ENCODE measurements around the gene KBTBD4.

The KBTBD4 gene

DNA sequence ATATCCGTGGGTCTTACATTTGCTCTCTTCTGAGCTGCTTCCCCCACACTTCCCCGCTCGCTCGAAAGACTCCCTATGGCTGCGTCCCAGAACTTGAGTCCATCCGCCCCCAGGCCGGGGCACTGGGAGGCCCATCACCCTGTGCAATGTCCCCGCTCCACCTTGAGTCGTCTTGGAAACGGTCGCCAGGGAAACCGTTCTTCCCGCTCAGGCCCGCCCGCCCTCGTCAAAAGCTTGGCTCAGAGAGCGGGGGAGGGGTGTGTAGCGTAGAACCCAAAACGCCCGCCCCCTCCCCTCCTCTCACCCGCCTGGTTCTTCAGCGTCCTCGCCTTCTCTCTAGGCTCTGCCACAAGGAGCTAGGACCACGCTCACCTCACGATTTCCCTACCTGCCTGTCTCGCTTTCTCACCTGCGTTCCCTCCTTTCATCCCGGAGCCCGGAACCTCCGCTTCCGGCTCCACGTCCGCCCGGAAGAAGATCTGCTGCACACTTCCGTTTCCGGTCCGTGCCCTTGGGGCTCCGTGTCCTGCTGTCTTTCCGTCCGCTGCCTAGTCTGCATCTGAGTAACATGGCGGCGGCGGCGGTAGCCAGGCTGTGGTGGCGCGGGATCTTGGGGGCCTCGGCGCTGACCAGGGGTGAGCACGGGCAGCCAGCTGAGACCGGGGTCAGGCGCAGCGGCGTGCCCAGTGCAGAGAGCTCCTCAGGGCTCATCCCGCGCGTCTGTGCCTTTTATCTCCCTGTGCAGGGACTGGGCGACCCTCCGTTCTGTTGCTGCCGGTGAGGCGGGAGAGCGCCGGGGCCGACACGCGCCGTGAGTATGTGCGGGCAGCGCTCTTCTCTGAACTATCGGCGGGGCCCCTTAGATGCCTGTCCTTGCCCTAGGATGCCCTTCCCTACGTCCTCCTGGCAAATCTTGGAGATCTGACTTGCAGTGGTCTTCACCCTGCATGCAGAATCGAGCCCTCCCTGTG is at the start of gene KBTBD4, which contains the start of gene NDUFS3:
KBTBD4 (minus strand) TSS at position 447 of the 971 bp plus-strand sequence; CDS start at position 428, 19 bp downstream.
NDUFS3 (plus strand) TSS at position 551 of the 971 bp plus-strand sequence; CDS start at position 569, 18 bp downstream.
- peak; percentile 95 for DNase-seq (ENCODE audit: low spot score)

DNA sequence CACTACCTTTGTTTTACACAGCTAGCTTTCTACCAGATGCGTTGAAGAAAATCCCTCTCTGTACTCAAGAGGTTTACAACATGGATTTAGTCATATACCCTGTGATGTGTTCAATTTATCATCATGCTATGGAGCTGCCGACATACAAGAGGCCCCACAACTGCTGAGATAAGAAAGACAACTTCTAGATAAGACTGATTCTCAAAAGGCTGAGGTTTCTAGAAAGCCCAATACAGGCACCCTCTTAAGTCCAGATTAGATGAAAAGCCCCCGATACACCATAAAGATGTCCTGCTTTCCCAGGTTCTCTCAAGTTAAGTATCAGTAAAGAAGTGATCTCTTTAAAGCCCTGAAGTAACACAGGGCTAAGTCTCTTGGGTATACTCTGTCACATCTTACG is 49.3 kb upstream of the KBTBD4 start:
- no peak for DNase-seq (ENCODE audit: low spot score)

DNA sequence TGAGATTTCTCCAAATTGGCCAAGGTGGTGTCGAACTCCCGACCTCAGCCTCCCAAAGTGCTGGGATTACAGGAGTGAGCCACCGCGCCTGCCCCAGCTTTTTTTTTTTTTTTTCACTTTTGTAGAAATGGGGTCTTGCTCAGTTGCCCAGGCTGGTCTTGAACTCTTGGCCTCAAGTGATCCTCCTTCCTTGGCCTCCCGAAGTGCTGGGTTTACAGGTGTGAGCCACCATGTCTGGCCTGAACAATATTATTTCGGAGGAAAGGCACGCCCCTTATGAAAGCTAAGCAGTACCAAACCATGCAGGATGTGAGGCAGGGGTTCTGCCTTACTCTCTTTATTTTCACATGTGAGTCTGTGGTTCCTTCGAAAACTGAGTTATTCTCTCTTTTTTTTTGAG is 47.5 kb upstream of the KBTBD4 start:
- no peak for DNase-seq (ENCODE audit: low spot score)

DNA sequence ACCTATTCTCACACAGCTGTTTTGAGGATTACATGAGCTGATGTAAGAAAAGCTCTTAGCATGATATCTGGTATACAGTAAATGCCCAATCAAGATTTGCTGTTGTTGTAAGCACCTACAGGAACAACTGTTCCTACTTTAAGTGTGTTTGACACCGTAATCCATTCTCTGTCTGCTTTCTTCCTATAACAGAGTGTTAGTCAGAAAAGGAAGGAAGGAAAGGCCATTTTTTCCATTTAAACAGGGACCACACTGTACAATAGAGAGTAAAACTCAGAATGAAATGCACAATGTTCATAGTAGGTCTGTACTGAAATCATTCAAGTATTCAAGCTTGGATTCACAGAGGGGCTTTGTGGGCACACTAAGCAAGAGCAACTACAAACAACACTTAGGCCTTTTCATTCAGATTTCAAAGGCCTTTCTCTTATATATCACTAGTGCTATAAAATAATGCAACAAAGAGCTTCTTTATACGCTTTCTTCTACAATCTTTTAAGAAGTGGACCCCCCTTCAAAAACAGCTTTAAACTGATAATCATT is 42.1 kb upstream of the KBTBD4 start:
- peak; percentile 75 for DNase-seq (ENCODE audit: low spot score)

DNA sequence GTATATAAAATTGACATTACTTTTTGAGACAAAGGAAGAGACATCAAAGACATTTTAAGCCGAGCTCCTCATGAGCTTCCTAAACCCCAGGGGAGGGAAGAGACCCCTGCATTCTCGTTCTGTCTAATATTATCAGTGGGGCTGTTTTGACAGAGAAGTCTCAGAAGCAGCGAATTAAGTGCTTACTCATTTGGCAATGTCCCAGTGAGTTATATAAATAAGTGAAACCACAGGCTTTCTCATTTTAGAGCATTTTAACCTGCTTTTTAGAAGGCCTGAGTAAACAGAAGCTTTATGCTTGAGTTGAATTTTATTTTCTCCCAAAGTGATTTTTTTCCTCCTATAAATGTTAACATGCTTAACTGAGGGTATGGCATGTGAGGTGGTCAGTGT is 38.6 kb upstream of the KBTBD4 start:
- DNase-seq (ENCODE audit: low spot score): no peak

DNA sequence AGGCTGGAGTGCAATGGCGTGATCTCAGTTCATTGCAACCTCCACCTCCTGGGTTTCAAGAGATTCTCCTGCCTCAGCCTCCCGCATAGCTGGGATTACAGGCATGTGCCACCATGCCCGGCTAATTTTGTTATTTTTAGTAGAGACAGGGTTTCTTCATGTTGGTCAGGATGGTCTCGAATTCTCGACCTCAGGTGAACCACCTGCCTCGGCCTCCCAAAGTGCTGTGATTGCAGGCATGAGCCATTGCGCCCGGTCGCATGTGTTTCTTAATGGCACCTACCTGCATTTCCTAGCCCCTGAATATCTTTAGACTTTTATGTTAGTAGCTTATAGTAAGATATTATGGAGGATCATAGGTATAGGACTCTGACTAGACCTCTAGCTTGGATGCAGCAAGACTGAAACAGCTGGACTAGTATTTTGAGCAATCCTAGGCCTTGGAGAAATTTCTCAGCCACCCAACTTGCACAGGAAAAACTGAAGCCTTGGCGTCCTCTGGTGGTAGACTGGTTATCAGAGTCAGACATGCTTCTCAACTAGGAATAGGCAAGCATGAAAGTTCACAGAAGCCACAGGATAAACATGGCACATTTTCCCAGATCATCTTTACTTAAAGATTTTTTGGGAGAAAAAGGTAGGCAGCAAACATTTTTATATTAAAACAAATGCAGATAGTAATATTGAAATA is 38.1 kb upstream of the KBTBD4 start:
- DNase-seq (ENCODE audit: low spot score): peak; percentile 61

DNA sequence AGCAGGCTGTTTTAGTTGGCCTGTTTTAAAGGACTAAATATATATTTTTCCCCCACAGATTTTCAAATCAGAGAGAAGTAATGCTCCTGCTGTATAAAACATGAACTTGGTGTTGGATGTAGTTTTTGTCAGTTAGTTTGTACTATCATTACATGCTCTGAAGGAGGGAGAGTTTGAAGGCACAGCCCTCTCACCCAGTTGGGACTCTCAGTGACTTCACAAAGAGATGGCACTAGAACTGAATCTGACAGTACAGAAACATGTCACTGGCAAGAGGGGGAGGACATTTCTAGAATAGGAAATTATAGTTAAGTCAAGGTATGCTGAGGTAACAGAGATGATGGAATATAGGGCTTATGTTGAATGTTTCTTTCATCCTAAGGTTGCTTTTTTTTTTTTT is 36.5 kb upstream of the KBTBD4 start:
- DNase-seq (ENCODE audit: low spot score): no peak

DNA sequence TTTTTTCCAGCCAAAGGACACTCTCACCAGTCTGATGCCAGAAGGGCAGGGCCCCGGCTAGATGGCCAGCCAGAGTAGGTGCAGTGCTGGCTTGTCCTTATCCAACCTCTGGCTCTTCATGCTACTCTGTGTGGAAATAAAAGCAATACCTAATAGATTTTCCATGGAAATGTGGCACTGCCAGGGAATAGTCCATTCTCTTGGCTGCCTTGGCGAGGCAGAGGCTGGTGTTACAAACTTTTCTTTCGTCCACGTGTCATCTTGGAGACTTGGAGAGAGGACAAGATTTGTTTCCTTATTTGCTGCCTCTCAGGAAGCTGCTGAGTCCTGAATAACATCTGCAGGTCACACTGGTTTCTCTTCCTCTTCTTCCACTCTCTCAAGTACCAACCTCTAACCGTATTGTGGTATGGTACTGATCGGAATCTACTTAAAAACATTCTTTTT is 32.6 kb upstream of the KBTBD4 start:
- no peak for DNase-seq (ENCODE audit: low spot score)

DNA sequence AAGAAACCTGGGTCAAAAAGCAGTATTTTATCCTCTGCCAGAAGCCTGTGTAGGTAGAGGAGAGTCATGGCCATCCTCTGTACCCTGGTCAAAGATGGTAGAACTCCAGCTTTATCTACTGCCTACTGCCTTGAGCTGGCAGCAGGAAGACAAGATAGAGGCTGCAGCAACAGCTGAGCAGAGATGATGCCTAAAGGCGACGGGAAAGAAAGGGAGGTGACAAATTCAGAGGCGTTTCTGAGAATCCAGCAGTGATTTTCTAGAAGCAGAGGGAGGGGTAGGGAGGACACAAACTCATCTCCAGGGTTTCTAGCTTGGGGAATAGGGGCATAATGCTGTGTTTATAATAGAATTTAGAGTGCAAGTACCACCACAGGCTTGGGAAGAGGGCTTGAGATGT is 30.9 kb upstream of the KBTBD4 start:
- no peak for DNase-seq (ENCODE audit: low spot score)

DNA sequence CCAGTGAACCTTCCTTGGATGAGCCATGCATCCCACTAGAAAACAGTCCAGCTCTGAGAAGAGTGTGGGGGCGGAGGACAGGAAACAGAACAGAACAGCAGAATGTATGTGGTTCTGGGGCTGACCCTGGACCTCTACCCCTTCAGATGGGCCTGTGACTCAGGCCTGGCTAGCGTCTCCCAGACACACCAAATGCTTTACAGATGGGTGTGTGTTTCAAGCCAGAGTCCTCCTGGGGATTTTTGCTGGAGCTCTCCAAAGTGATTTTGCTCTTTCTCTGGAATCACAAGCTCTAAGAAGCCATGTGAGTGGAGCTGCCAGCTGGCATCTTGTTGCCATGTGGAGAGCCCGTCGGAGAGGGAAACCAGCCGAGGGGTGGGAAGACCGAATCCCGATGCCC is 28.6 kb upstream of the KBTBD4 start:
- peak; percentile 75 for DNase-seq (ENCODE audit: low spot score)

DNA sequence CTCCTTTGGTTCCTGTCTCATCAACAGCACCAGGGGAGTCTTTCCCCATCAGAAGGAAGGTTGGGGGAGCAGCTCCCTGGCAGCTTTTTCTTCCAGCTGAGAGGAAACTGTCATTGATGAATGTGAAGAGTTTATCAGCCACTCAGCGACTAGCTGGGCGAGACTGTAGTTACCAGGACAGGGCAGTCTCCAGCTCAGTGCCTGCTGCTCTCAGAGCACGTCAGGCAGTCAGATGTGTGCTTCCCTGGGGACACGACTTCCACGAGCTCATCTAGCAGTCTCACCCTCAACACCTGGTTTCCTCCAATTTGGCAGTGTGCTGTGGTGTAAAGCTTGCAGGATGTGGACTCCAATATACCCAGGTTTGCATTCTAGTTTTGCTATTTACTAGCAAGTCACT is 28.0 kb upstream of the KBTBD4 start:
- no peak for DNase-seq (ENCODE audit: low spot score)

DNA sequence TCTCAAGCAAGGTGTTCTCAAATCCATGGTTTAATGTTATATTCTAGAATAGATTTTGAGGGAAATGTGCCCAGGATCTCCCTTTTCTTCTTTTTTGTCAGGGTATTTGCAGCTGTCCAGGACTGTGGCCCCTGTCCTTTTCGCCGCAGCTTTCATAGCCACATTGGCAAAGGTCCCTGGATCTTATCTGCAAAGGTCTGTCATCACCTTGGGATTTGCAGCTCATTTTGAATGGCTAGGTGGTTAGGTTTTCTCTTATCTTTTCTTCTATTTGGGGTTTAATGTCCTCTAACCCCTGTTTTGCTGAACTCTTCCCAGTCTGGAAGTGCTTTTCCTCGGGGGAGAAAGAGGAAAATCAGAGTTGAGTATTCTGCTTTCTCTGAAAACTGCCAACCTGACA is 27.2 kb upstream of the KBTBD4 start:
- no peak for DNase-seq (ENCODE audit: low spot score)

DNA sequence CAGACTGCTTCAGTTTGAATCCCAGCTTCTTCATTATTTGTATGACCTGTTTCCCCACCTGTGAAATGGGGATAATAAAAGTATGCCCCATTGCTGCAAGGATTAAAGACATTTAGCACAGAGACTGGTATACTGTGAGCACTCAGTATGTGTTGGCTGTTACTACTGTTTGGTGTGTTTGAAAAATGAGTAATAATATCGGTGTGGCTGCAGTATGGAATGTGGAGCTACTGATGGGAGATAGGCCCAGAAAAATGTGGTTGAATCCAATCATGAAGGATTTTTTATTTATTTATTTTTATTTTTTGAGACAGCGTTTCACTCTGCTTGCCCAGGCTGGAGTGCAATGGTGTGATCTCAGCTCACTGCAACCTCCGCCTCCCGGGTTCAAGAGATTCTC is 24.5 kb upstream of the KBTBD4 start:
- DNase-seq (ENCODE audit: low spot score): no peak

DNA sequence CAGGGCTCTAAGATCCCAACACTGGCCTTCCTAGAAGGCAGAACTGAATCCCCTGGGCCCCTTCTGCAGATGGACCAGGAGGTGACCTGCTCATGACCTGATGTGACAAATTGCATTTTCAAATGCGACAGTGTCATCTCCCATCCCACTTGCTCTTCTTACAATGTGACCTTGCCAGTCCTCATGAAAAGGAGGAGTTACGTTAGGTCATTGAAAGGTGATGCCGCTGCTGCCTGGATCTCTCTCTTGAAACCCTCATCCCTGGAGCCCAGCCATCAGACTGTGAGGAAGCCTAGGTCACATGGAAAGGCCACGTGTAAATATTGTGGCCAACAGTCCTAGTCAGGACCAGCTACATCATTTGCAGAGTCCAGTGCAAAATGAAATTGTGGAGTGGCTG is 21.1 kb upstream of the KBTBD4 start:
- DNase-seq (ENCODE audit: low spot score): no peak

DNA sequence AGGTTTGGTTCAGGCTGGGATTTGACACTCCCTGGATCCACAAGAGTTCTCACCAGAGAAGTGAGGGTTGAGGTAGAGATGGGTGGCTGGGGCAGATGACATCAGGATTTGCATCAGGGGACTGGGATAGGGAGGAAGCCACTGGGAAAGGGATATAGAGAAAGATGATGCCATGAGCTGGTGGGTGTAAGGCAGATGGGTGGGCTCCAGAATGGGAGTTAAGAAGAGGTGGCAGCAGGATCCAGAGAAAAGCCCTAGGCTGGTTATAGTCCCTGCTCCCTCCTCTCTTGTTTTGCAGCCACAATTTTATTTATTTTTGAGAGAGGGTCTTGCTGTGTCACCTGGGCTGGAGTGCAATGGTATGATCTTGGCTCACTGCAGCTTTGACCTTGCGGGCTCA is 17.2 kb upstream of the KBTBD4 start:
- no peak for DNase-seq (ENCODE audit: low spot score)

DNA sequence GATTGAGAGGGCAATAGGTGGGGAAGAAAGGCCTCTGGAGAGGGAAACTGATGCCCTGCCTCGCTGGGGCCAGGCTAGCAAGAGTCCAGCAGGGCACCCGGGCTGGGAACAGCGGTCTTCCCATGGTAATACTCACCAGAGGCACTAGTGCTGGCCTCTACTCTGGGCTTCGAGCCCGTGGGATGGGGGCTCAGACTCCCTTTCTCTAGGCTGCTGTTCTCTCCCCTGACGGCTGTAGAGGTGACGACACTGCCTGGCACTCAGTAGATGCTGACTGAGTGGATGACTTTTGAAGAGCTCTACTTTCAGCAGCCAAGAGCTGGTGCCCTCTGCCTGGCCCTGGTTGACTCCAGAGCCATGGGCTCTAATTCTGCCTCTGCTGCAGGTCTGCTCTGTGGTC is 16.3 kb upstream of the KBTBD4 start:
- no peak for DNase-seq (ENCODE audit: low spot score)

DNA sequence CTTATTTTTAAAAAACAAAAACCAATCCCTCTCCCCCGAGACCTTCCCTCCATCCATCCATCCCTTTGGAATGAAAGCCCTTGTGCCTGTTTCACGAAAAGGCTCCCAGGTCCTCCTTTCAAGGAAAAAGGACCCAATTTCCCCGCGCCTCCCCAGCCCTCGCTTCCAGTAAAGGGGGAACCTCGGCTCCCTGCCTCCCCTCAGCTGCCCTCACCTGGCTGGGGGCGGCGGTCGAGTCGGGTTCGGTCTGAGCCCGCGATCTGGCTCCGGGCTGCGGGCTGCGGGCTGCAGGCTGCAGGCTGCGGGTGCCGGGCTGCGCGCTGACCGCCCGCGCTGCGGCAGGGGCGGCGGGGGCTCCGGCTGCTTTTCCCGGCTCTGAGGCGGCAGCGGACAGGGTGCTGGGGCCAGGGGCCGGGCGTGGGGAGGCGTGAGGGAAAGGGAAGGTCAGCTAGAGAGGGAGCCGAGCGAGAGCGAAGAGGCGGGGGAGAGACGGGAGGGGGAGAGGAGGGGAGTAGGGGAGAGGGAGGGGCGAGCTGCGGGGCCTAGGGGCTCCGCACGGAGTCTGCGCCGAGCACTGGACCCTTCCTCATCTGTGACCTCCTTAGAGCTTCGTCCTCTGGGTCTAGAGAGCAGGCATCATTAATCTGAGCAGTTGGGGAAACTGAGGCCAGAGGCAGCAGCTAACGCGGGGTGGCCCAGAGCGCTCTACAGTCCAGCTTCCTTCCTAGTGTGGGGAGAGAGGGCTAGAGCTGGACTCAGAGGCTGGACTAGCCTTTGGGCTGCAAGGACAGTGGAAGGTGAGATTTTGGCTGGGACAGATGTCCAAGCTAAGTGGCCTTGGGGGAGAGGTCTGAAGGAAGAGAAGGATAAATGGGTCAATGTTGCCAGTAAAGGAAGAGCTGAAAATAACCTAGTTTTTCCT is 15.4 kb upstream of the KBTBD4 start, which contains the start of gene C1QTNF4:
C1QTNF4 (minus strand) TSS at position 478 of the 922 bp plus-strand sequence. CDS start 3,601 bp downstream, outside the sequence.
- no peak for DNase-seq (ENCODE audit: low spot score)

DNA sequence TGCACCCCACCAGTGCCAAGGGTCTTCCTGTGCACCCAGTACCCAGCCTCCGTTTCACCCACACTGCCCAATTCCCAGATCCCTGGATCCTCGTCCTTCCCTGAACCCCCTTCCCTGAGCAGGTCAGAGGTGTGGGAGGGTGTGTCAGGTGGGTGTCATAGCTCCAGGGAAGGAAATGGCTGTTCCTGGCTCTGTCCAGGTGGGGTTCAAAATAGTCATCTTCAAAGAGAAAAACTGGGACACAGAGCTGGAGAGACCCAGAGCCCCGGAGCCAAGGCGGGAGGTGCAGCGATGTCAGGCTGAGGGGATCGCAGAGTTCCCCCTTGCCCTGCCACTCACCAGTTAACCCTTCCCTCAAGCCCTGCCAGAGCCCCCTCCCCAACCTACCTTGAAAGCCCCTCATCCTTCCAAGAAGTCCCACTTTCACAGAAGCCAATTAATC is 14.7 kb upstream of the KBTBD4 start:
- DNase-seq (ENCODE audit: low spot score): no peak

DNA sequence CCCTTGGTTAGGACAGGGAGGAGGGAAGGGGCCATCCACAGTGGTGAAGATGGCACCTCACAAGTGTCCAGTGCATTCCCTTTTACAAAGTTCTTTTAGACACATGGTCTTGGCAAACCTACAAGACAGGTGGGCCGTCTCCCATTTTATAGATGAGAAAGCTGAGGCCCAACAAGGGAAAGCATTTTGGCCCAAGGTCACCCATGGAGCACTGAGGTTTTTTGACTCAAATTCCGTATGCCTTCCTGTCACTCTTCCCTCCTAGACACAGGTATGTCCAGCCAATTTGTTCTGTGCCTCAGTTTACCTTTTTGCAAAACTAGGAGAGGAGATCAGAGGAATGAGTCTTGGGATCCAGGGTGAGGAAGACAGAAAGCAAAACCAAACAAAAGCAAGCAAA is 14.2 kb upstream of the KBTBD4 start:
- DNase-seq (ENCODE audit: low spot score): no peak

DNA sequence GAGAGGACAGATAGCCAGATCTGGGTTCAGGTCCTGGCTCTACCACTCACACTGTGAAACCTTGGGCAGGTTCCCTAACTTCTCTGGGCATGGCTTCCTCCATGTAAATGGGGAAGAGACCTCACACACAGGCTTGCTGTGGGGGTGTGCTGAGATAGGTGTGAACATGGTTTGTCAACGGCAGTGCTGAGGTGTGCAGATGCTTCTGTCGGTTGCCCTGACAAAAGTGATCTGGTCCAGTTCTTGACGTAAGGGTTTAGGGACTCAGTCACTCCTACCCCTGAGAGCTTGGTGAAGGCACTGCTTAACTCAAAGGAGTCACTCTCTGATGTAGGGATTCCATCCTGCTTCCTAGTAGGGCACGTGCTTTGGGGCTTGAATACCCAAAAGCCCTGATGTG is 13.5 kb upstream of the KBTBD4 start:
- DNase-seq (ENCODE audit: low spot score): no peak

DNA sequence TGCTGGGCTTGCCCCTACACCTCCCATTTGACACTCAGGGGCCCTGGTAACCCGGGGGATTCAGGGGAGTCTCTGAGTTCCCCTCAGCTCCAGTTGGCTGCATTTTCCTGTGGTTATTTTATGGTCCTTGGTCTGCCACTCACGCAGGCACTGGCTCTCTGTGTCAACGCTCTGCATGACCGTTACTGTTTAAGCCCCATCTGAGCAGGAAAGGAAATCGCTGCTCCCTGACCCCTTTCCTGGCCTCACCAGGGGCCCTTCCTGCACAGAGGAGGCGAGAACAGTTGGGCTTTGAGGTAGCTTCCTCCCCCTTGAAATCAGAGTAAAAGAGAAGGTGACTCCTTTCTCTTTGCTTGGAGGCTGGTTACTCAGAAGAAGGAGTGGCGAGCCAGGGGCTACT is 13.0 kb upstream of the KBTBD4 start:
- no peak for DNase-seq (ENCODE audit: low spot score)
